GM19239 (cell line): ENCODE results near the gene RASSF1.

ENCODE experiments used
- DNase-seq: peaks from one replicate; pipeline ENCODE4 v3.0.0; 2011; ENCODE audit warnings: low spot score; ENCODE audit not compliant: insufficient read length
- FAIRE-seq: peaks from 2 replicates; lab custom pipeline; 2011; peaks lifted over from hg19 to GRCh38; lab: Jason Lieb, UNC

RASSF1 gene

DNA sequence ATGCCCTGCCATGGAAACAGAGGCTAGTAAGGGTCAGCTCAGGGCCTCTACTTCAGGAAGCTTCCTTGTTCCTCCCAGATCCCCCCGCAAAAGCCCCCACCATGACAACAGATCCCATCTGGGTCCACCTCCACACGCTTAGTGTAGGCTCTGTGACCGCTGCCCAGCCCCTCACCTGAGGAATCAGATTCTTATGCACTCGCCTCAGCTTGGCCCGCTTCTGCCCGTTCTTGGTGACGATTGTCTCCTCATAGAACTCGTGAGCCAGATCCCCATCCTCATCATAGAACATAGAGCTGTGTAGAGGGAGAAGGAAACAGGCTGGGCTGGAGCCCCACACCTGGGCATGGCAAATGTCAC lies 14.5 kb downstream of the RASSF1 start:
- DNase-seq (no peak), FAIRE-seq (no peak)

GRCh38 chr3:50325497-50326181 lies 15.0 kb downstream of the RASSF1 start:
- FAIRE-seq = no peak
- no peak for DNase-seq

GRCh38 chr3:50325113-50325480 lies 15.5 kb downstream of the RASSF1 start:
- FAIRE-seq (no peak), DNase-seq (no peak)

- DNase-seq (no peak), FAIRE-seq (peak; percentile 81)
Observed at GRCh38 chr3:50324351-50325112, 16.1 kb downstream of the RASSF1 start.

- FAIRE-seq = no peak
- DNase-seq = no peak
Observed at GRCh38 chr3:50323614-50324199, 16.9 kb downstream of the RASSF1 start.

DNA sequence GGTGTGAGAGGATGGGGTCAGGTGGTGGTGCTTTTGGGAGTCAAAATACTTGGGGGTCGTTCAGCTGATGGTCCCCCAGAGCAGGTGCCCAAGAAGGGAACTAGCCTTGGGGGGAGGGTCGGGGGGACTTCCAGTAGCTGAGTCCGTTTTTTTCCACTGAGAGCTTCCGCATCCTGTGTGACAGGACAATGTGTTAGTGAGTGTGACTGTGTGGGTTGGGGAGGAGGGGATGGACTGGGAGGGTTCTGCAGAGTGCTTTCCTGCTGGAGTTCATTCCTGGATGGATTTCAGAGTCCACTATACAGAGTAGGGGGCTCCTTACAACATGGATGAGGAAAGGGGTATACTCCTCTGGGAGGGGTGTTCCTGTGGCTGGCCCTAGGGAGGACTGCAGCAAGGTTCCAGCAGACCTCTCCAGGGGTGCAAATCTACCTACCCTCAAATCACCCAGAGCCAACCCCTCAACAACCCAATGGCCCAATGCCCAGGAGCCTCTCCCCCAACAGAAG lies 17.5 kb downstream of the RASSF1 start:
- FAIRE-seq (no peak), DNase-seq (no peak)

DNA sequence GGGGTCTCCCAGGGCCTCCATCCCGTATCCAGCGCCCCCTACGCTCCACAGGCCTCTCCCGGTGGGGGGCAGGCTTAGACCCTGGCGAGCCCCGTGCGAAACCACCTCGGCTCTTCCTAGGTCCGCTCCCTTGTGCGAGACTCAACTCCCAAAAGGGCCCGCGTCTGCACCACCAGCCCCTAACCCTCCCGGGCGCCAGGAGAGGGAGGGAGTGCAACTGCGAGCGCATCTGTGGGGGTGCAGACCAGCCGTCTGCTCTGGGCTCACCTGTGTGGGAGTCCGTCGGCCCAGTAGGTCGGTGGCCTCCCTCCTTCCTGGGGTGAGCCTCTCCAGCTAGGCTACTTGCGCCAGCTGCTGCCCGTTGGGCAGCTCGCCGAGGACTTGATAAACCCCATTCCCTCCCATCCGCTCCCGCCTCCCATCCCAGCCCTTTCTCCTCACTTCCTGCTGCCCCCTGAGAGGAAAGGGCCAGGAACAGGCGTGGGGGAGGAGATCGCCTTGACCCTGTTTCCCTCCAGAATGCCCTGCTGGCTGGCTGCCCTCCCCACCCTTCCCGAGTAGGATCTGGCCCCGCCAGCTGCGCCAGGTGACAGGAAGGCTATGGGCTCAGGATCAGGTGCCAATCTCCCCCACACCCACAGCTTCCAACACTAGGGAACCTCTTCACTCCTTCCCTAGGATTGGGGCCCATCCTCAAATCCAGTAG lies 18.1 kb downstream of the RASSF1 start, which contains the start of gene HYAL2:
TSS of gene HYAL2 (minus strand) at position 360 of the 706 bp plus-strand sequence. CDS start 2,256 bp downstream, outside the sequence.
- no peak for FAIRE-seq
- no peak for DNase-seq

GRCh38 chr3:50322115-50322385 lies 18.6 kb downstream of the RASSF1 start:
- DNase-seq = no peak
- FAIRE-seq = no peak

DNA sequence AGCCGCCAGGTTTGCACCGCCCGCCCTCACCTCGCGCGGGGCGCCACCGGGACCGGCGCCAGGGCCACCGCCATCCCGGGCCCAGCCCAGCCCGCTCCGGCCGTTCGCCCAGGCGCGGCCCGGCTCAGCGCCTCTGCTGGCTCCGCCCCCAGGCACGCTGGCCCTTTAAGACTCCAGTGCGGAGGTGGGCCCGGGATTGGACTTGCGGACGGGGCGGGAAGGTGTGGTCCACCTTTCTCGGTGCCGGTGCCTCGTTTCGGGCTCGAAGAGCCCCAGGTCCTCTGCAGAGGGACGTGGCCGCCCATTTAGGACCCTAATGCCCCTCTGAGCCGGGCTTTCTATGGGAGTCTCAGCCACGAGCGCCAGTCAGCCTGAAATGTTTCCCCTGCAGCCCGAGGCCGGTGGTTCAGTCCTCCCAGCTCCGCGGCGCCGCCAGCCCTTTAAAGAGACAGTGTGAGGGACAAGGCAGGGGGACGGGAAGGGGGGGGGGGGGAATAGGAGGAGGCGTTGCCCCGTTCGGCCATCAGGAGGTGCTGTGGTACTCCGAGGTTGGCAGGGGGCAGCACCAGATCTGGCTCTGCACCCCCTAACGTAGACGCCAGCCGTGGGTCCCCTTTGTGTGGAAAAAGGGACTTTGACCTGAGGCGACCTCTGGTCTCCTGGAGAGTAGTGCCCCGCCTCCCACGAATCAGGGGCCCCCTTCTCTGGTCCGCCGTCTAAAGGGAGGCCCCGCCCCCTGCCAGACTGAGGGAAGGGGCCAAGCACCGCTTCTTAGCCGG lies 19.1 kb downstream of the RASSF1 start:
- peak; percentile 93 for FAIRE-seq
- peak; percentile 90 for DNase-seq

- no peak for DNase-seq
- FAIRE-seq = no peak
Observed at GRCh38 chr3:50320853-50321335, 19.7 kb downstream of the RASSF1 start.

GRCh38 chr3:50319894-50320625 lies 20.6 kb downstream of the RASSF1 start:
- DNase-seq (no peak), FAIRE-seq (no peak)

DNA sequence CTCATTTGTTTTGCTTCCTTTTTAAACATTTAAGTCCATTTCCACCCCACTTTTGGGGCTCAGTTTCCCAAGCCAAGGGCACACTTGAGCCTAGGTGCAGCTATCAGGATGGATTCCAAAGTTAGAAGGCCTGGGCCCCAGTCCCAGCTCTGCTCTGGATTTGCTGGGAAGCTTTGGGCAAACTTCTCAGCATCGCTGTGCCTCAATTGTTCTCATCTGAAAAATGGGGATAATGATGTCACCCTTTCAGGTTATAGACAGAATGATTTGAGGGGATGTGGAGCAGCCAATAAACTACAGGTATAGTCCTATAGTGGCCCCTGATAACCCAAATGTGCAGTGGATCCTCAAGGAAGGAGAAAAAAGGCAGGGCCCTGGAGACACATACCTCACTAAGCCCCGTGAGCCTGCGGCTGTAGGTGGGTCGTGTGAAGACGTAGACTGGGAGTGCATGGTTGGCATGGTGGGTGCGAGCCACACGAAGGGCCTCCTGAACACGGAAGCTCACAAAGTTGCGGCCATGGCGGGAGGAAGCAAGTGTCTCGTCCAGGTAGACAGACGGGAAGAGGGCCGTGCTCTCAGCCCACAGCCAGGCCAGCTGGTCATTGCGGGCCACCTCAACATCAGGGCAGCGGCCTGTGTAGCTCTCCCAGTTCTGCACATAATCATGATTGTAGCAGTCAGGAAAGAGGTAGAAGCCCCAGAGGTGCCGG lies 21.3 kb downstream of the RASSF1 start:
- DNase-seq (no peak), FAIRE-seq (no peak)

DNA sequence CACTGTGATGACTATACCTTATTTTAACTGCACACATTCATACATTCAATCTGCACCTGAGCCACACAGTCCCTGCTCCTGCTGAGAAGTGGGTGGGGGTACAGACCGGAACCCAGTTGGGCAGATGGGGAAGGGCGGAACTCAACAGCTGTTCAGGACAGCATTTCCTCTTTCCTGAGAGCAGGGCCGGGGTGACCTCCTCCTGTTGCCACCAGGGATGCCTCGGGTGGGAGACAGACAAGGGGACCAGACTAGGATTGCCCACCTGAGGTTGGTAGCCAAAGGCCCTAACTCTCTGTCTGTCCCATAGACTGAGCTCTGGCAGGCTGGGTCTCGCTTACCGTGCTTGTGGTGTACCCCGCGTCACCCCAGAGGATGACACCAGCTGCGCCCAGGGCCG lies 22.0 kb downstream of the RASSF1 start:
- FAIRE-seq (no peak), DNase-seq (no peak)

- no peak for FAIRE-seq
- DNase-seq = no peak
Observed at GRCh38 chr3:50318163-50318562, 22.5 kb downstream of the RASSF1 start.

DNA sequence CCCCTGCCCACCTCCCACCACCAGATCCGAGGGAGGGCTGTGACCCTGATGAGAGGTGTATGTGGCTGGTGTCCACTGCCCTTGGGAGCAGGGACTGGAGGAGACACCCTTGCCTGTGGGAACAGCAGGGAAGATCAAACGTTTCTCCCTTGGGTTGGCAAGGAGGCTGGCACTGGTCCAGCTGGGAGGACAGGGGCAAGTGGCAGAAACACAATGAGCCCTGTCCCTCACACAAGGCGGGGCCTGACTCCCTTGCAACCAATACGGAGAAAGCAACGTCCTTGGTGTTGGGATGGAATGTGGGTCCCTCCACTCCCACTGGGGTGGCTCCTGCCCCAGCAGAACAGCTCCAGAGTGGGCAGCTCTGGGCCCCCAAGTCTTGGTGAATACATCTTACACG lies 23.3 kb downstream of the RASSF1 start:
- DNase-seq (no peak), FAIRE-seq (no peak)

GRCh38 chr3:50316657-50317242 lies 23.9 kb downstream of the RASSF1 start:
- no peak for FAIRE-seq
- DNase-seq = no peak

- DNase-seq (no peak), FAIRE-seq (no peak)
Observed at GRCh38 chr3:50314816-50315215, 25.8 kb downstream of the RASSF1 start.

DNA sequence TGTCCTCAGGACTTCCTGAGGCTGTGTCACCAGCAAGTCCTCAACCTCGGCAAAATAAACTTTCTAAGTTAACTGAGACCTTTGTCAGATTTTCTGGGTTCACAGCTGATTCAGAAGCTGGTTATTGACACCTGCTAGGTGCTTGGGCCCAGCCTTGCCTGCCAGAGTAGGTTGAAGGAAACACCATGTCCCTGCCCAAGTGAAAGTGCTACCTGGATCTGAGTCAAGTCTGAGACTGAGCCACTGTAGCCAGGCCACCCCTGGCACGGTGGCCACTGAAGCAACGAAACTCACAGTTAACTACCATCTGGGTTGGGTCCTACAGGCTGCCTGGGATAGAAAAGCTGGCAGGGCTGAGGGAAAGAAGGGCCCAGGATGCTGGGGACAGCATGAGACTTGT lies 26.3 kb downstream of the RASSF1 start:
- FAIRE-seq (no peak), DNase-seq (no peak)
